HepG2 (cell line): ENCODE data around the gene CNMD. TPM values are rescaled to one million over a fixed set of nuclear protein-coding genes. Genes with fewer than 3 reads are reported as not detected.

Experiments
- ATAC-seq: fragments of 200-7000 bp; cut with Tn5 transposase; 3 replicates; pipeline ENCODE4 v1.9.1; 2020; ENCODE audit warnings: mild to moderate bottlenecking, moderate library complexity
- BruUV-seq: library from RNA; stranded (reverse); fragments of 400-500 nt; replicated peaks from 2 replicates; lab custom pipeline; 2021; lab: Mats Ljungman, UMichigan
- CTCF ChIA-PET: fragments of 300-600 bp; formaldehyde crosslinking; extraction: SDS; loops from one replicate; lab custom pipeline; 2021; ENCODE audit warnings: low total read pairs, inconsistent platforms, low intra/inter-chr PET ratio; lab: Yijun Ruan, JAX
- POLR2A ChIA-PET: fragments of 350-600 bp; sonication (Branson Sonifier 250); formaldehyde crosslinking; loops from one replicate; lab custom pipeline; 2020; ENCODE audit warnings: antibody characterized with exemption, inconsistent platforms; lab: Yijun Ruan, JAX
- DNase-seq: peaks from one replicate; pipeline ENCODE4 v3.0.0-alpha.2; 2015; ENCODE audit warnings: low spot score
- FAIRE-seq: peaks from 3 replicates; lab custom pipeline; 2011; peaks lifted over from hg19 to GRCh38; lab: Jason Lieb, UNC
- H2AFZ ChIP-seq: one replicate; pipeline ENCODE4 v1.6.1; 2011; ENCODE audit warnings: low read length, inconsistent platforms
- H3K27ac ChIP-seq: fragments of 300-600 bp; 3 replicates; pipeline ENCODE4 v1.8.0; 2011; ENCODE audit warnings: mixed run types, mild to moderate bottlenecking, mixed read lengths, low read length, inconsistent platforms; ENCODE audit not compliant: insufficient read depth; ENCODE audit errors: extremely low read length
- H3K27me3 ChIP-seq, 2 experiments: fragments of 200-600 bp in 1 of 2; 2 replicates in 1 of 2; 3 replicates in 1 of 2; pipeline versions ENCODE4 v1.6.0 to v1.8.0; 2011; ENCODE audit warnings: low read length in 2 of 2, mild to moderate bottlenecking in 2 of 2, moderate library complexity in 2 of 2, inconsistent platforms in 1 of 2; ENCODE audit not compliant: insufficient read depth in 2 of 2, control insufficient read depth in 1 of 2
- H3K36me3 ChIP-seq, 2 experiments: fragments of 200-600 bp in 1 of 2; replicated peaks in 1 of 2; 2 replicates in 1 of 2; 3 replicates in 1 of 2; pipeline versions ENCODE4 v1.5.1 to v1.8.0; 2011; ENCODE audit warnings: low read length in 2 of 2, inconsistent platforms in 1 of 2; ENCODE audit not compliant: insufficient read depth in 2 of 2, control insufficient read depth in 1 of 2
- H3K4me1 ChIP-seq: 2 replicates; pipeline ENCODE4 v1.5.1; 2012; ENCODE audit warnings: low read length, inconsistent platforms; ENCODE audit not compliant: insufficient read depth
- H3K4me2 ChIP-seq: 2 replicates; pipeline ENCODE4 v1.6.0; 2011; ENCODE audit warnings: low read depth, low read length, inconsistent platforms
- H3K4me3 ChIP-seq, 3 experiments: fragments of 200-600 bp in 1 of 3; sonication (generic), shearing (Covaris generic) in 1 of 3; replicated peaks in 1 of 3; 2 replicates each; pipeline ENCODE4 v1.5.1; 2011 to 2016; ENCODE audit warnings: low read length in 3 of 3, inconsistent platforms in 2 of 3, low read depth in 2 of 3, mild to moderate bottlenecking in 2 of 3, control low read depth in 1 of 3, mixed read lengths in 1 of 3; ENCODE audit not compliant: insufficient read depth in 1 of 3
- H3K79me2 ChIP-seq: one replicate; pipeline ENCODE4 v1.6.1; 2011; ENCODE audit warnings: low read length, inconsistent platforms; ENCODE audit not compliant: insufficient read depth
- H3K9ac ChIP-seq: 2 replicates; pipeline ENCODE4 v1.6.0; 2011; ENCODE audit warnings: mild to moderate bottlenecking, low read depth, low read length, inconsistent platforms; ENCODE audit not compliant: insufficient read depth
- H3K9me3 ChIP-seq: 2 replicates; pipeline ENCODE4 v1.5.1; 2012; ENCODE audit warnings: mild to moderate bottlenecking, low read length
- H4K20me1 ChIP-seq: 2 replicates; pipeline ENCODE4 v1.6.0; 2011; ENCODE audit warnings: inconsistent platforms, mild to moderate bottlenecking, low read length, moderate library complexity; ENCODE audit not compliant: insufficient read depth
- CCDC6 ChIP-seq: sonication (generic); formaldehyde crosslinking; IDR thresholded peaks from 2 replicates; pipeline ENCODE4 v1.8.1; 2022; ENCODE audit warnings: mild to moderate bottlenecking, missing genetic modification reagents, moderate library complexity
- IKZF1 ChIP-seq: fragments of 450-650 bp; IDR thresholded peaks from 2 replicates; pipeline ENCODE4 v1.7.1; 2016
- NR2F6 ChIP-seq, 2 experiments: IDR thresholded peaks; 2 replicates each; pipeline ENCODE4 v1.6.1; 2016; ENCODE audit warnings: antibody characterized with exemption in 1 of 2, mild to moderate bottlenecking in 1 of 2
- RXRA ChIP-seq: sonication (generic); formaldehyde crosslinking; IDR thresholded peaks from 2 replicates; pipeline ENCODE4 v1.5.1; 2020; ENCODE audit warnings: missing genetic modification reagents
- ZNF282 ChIP-seq: fragments of 450-650 bp; IDR thresholded peaks from 2 replicates; pipeline ENCODE4 v1.6.1; 2018; ENCODE audit not compliant: partially characterized antibody
- ZNF451 ChIP-seq: sonication (generic); formaldehyde crosslinking; IDR thresholded peaks from 2 replicates; pipeline ENCODE4 v1.5.0; 2020; ENCODE audit warnings: mild to moderate bottlenecking, missing genetic modification reagents
- WGBS: methylation state at CpG from one replicate; pipeline ENCODE4 v1.1.6; 2017; ENCODE audit warnings: low lambda C conversion rate; 5-methylcytosine and 5-hydroxymethylcytosine counted together
- in situ Hi-C: cut with HindIII; loops from 2 replicates; pipeline ENCODE4 v1.10.0; 2017; ENCODE audit warnings: low pct_unique_long_range_greater_than_20kb; ENCODE audit not compliant: extremely low pct_ligation_motif_present
- intact Hi-C: fragments of 100-400 bp; cut with micrococcal nuclease; formaldehyde crosslinking; loops from one replicate; pipeline ENCODE4 v1.10.0; 2022; ENCODE audit not compliant: unreplicated experiment
- polyA plus RNA-seq, 8 experiments: library from polyadenylated mRNA; depleted of rRNA in 3 of 8; stranded (reverse) in 7 of 8; unstranded in 1 of 8; fragments of >200 nt; fragmentation: Illumina TruSeq in 4 of 8; extraction: Trizol in 4 of 8; gene quantifications; 2 replicates each; pipeline versions ENCODE4 v1.2.1 to v1.2.3, GENCODE V29; 2011 to 2016; ENCODE audit warnings: low read depth in 4 of 8, missing spikeins in 1 of 8, mixed read lengths in 1 of 8; ENCODE audit not compliant: insufficient read depth in 1 of 8
- total RNA-seq, 5 experiments: library from RNA; depleted of rRNA; stranded (reverse); fragments of >200 nt; fragmentation: Illumina TruSeq; extraction: Trizol; gene quantifications; 2 replicates each; pipeline ENCODE4 v1.2.3, GENCODE V29; 2016; ENCODE audit warnings: low read depth in 1 of 5
- TF ChIP-seq, protein P1 (sequence below): fragments of 450-650 bp; IDR thresholded peaks from 2 replicates; pipeline ENCODE4 v1.6.1; 2016
- TF ChIP-seq, protein P2 (sequence below): sonication (generic); formaldehyde crosslinking; IDR thresholded peaks from 2 replicates; pipeline ENCODE4 v1.5.0; 2020; ENCODE audit warnings: mild to moderate bottlenecking, missing genetic modification reagents, borderline replicate concordance

CNMD gene
- total and polyA plus RNA-seq, 2 of the 13 experiments (the other 11 are each of a cell fraction or from before 2014, with no cell fraction given): not detected

GRCh38 chr13:52701728-52702465 lies 37.7 kb downstream of the CNMD start (continued):
- TF ChIP-seq ZNF451 (CRISPR knock-in tag) (no peak), NR2F6 (IDR thresholded peaks at IDR 0.05) (no peak), NR2F6 (CRISPR knock-in tag; IDR thresholded peaks at IDR 0.05) (no peak), CCDC6 (CRISPR knock-in tag) (no peak)

DNA sequence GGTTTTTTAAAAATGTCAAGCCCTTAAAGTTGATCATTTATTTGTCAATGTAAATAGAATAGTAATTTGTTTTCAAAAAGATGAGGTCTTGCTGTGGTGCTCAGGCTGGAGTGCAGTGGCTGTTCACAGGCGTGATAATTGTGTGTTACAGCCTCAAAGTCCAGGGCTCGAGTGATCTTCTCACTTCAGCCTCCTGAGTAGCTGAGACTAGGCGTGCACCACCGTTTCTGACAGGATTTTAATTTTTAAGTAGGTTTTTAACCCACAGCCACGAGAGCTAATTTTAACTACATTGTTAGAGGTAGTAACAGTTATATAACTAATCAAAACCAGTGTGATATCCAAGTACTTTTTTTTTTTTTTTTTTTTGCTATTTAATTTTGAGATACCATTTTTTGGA lies 43.1 kb downstream of the CNMD start:
- TF ChIP-seq ZNF282: no peak
- TF ChIP-seq, protein P1, sequence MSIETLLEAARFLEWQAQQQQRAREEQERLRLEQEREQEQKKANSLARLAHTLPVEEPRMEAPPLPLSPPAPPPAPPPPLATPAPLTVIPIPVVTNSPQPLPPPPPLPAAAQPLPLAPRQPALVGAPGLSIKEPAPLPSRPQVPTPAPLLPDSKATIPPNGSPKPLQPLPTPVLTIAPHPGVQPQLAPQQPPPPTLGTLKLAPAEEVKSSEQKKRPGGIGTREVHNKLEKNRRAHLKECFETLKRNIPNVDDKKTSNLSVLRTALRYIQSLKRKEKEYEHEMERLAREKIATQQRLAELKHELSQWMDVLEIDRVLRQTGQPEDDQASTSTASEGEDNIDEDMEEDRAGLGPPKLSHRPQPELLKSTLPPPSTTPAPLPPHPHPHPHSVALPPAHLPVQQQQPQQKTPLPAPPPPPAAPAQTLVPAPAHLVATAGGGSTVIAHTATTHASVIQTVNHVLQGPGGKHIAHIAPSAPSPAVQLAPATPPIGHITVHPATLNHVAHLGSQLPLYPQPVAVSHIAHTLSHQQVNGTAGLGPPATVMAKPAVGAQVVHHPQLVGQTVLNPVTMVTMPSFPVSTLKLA: no peak
- TF ChIP-seq RXRA (CRISPR knock-in tag): no peak
- no peak for TF ChIP-seq IKZF1
- TF ChIP-seq, protein P2, sequence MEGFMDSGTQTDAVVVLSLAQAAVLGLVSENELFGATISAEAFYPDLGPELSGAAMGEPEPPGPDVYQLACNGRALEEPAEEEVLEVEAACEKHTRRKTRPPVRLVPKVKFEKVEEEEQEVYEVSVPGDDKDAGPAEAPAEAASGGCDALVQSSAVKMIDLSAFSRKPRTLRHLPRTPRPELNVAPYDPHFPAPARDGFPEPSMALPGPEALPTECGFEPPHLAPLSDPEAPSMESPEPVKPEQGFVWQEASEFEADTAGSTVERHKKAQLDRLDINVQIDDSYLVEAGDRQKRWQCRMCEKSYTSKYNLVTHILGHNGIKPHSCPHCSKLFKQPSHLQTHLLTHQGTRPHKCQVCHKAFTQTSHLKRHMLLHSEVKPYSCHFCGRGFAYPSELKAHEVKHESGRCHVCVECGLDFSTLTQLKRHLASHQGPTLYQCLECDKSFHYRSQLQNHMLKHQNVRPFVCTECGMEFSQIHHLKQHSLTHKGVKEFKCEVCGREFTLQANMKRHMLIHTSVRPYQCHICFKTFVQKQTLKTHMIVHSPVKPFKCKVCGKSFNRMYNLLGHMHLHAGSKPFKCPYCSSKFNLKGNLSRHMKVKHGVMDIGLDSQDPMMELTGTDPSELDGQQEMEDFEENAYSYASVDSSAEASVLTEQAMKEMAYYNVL (CRISPR knock-in tag): no peak
- ChIA-PET POLR2A (interaction anchor here (0.7 kb wide), 1 partner anchor 12 kb away, joined by 3 read pairs; no protein-coding TSS in a partner anchor), CTCF (no interaction called here)
- no peak overlapping the region for H2AFZ ChIP-seq
- no peaks in the 10 kb centered on the region for H3K79me2 ChIP-seq
- no peak overlapping the region for H3K27ac ChIP-seq
- no peaks in the 10 kb centered on the region for H4K20me1 ChIP-seq
- FAIRE-seq (no peak), ATAC-seq (no peak), DNase-seq (no peak)
- H3K4me3 ChIP-seq: no peak overlapping the region
- no peaks in the 10 kb centered on the region; a peak in 1 of 5 replicates for H3K36me3 ChIP-seq
- WGBS: 98% methylated on average over 5 of the region's 5 CpGs
- intact Hi-C loops: no loop called here
- no peak overlapping the region for H3K9ac ChIP-seq
- H3K4me2 ChIP-seq: no peak overlapping the region
- in situ Hi-C loops: no loop called here
- no peaks in the 10 kb centered on the region for H3K4me1 ChIP-seq
- H3K27me3 ChIP-seq: no peaks in the 10 kb centered on the region
- no TSS peak for BruUV-seq
- no peaks in the 10 kb centered on the region for H3K9me3 ChIP-seq
